Stimulated activated CD4-positive, alpha-beta T cell treated with anti-CD3 and anti-CD28 coated beads, Interleukin-15, amount 100 ng/mL, for 24 hours (primary cell): ENCODE measurements around the gene ACOT13.
A peak's percentile ranks its signal among the peaks of the same experiment; 100 is the strongest.
"Not testable (repeated sequence)": the region's sequence is repeated elsewhere in the genome, so short reads cannot be mapped to it uniquely, and the experiment has no call there.

Experiments
- DNase-seq: peaks from one replicate; pipeline ENCODE4 v3.0.0-alpha.2; 2020

Gene ACOT13

GRCh38 chr6:24666641-24667377 lies at the start of gene ACOT13, which contains the start of gene TDP2:
ACOT13 (plus strand) TSS chr6:24667077; CDS start chr6:24667264, 187 bp downstream.
TDP2 (minus strand) TSS chr6:24666899; CDS start chr6:24666862, 37 bp downstream.
- peak; percentile 97 for DNase-seq

GRCh38 chr6:24619661-24620060 lies 47.2 kb upstream of the ACOT13 start:
- no peak for DNase-seq

- no peak for DNase-seq
Measured at GRCh38 chr6:24620637-24621036, 46.2 kb upstream of the ACOT13 start.

GRCh38 chr6:24621626-24622289 lies 45.1 kb upstream of the ACOT13 start:
- DNase-seq: no peak

- DNase-seq: no peak
Measured at GRCh38 chr6:24630856-24631505, 35.9 kb upstream of the ACOT13 start.

- no peak for DNase-seq
Measured at GRCh38 chr6:24631671-24632070, 35.2 kb upstream of the ACOT13 start.

GRCh38 chr6:24632573-24632972 lies 34.3 kb upstream of the ACOT13 start:
- no peak for DNase-seq

DNA sequence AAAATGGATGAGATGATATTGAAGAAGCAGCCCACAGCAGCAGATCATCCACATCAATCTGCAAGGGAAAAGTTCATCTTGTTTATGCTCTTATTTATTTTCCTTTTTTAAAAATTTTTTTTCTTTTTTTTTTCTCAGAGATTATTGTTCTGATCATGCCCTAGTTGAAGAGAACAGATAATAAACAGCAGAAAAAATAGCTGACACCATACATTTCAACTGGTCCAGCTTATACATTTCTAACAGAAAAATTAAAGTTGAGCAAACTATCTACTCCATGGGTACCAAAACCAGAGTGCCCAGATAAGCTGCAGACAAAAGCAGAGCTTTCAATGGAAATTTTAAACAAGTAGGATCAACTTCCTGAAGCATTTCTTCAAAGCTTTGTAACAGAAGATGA lies 30.2 kb upstream of the ACOT13 start:
- DNase-seq: no peak

- no peak for DNase-seq
Measured at GRCh38 chr6:24640166-24640565, 26.7 kb upstream of the ACOT13 start.

- DNase-seq: not testable (repeated sequence)
Measured at GRCh38 chr6:24640631-24641030, 26.2 kb upstream of the ACOT13 start.

- no peak for DNase-seq
Measured at GRCh38 chr6:24642061-24642460, 24.8 kb upstream of the ACOT13 start.

DNA sequence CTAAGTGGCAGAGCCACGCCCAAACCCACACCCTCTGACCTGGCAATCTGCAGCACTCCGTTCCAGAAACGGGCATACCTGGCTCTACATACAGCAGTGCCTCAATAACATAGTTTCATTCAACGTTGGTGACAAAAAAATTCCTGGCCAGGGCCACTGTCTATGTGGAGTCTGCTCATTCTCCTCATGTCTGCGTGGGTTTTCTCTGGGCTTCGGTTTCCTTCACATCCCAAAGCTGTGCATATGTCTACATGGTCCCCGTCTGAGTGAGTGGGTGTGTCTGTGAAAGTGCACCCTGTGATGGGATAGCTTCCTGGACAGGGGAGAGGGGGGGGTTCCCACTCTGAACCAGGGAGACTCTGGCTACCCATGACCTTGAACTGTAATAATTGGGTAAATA lies 23.0 kb upstream of the ACOT13 start:
- no peak for DNase-seq

GRCh38 chr6:24644377-24644776 lies 22.5 kb upstream of the ACOT13 start:
- DNase-seq: no peak

- DNase-seq: no peak
Measured at GRCh38 chr6:24646771-24647170, 20.1 kb upstream of the ACOT13 start.

GRCh38 chr6:24648276-24648675 lies 18.6 kb upstream of the ACOT13 start:
- DNase-seq: no peak

DNA sequence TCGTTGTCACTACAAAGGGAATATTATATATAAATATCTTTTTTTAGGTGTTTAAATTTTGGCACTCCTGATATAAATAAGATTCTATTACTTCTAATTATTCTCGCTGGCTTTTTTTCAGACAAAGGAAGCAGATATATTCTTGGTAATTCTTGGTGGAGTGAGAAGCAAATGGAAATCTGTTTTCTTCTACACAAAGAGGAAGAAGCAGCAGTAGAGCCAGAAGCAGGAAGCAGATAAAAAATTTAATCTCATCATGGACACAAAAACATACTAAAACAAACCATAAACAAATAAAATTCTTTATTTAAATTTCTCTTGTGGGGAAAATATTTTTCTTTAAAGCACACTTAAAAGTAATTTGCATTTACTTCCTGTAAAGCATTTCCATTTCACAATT lies 17.2 kb upstream of the ACOT13 start:
- no peak for DNase-seq

DNA sequence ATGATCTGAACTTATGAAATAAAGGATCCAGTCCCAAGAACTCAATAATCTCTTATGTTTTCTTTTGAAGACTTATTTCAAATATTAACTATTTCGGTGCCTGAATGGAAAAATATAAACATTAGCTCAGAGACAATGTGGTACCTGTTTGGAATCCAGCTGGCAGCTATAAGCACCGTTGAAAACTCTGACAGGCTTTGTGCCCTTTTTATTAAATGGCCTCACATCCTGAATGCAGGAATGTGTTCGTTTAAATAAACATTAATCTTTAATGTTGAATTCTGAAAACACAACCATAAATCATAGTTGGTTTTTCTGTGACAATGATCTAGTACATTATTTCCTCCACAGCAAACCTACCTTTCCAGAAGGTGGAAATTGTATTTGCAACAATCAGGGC lies 16.5 kb upstream of the ACOT13 start:
- DNase-seq: no peak

- DNase-seq: no peak
Measured at GRCh38 chr6:24655215-24655614, 11.7 kb upstream of the ACOT13 start.

GRCh38 chr6:24658573-24659560 lies 8.0 kb upstream of the ACOT13 start:
- no peak for DNase-seq

DNA sequence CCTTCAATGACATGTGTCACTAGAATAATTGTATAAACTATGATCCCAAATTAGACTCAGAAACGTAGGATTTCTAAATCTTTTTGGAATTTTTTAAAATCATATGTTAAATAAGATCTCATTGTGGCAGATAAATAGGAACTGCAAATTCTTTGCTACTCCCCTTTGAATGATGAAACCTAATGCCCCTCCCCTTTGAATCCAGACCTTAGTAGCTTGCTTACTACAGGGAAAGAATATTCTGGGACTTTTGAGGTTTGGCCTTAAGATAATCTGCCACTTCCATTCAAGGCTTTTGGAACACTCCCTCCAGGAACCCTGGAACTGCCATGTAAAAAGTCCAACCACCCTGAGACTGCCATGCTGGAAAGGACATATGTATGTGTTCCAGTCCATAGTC lies 7.3 kb upstream of the ACOT13 start:
- DNase-seq: no peak

- no peak for DNase-seq
Measured at GRCh38 chr6:24660105-24660504, 6.8 kb upstream of the ACOT13 start.

DNA sequence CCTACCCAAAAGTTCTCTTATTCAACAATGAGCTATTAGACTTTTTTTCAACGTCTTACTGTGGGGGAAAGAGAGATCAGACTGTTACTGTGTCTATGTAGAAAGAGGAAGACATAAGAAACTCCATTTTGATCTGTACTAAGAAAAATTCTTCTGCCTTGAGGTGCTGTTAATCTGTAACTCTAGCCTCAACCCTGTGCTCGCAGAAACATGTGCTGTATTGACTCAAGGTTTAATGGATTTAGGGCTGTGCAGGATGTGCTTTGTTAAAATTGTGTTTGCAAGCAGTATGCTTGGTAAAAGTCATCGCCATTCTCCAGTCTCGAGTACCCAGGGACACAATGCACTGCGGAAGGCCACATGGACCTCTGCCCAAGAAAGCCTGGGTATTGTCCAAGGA lies 5.1 kb upstream of the ACOT13 start:
- DNase-seq: not testable (repeated sequence)

DNA sequence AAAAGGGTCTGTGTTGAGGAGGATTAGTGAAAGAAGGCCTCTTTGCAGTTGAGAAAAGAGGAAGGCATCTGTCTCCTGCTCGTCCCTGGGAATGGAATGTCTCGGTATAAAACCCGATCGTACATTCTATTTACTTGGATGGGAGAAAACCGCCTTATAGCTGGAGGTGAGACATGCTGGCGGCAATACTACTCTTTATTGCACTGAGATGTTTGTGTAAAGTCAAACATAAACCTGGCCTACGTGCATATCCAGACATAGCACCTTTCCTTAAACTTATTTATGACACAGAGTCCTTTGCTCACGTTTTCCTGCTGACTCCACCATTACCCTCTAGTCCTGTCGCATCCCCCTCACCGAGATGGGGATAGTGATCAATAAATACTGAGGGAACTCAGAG lies 4.6 kb upstream of the ACOT13 start:
- DNase-seq: no peak
